HepG2 (cell line): ENCODE data around the gene CACNG7. TPM values are rescaled to one million over a fixed set of nuclear protein-coding genes. Genes with fewer than 3 reads are reported as not detected.

Source experiments
- BCL6 ChIP-seq: IDR thresholded peaks from 2 replicates; pipeline ENCODE4 v1.6.1; 2016; ENCODE audit warnings: missing genetic modification reagents, missing compliant biosample characterization
- CREB3 ChIP-seq: sonication (generic); formaldehyde crosslinking; IDR thresholded peaks from 2 replicates; pipeline ENCODE4 v1.5.0; 2020; ENCODE audit warnings: missing genetic modification reagents
- E2F1 ChIP-seq: sonication (generic); formaldehyde crosslinking; IDR thresholded peaks from 2 replicates; pipeline ENCODE4 v1.5.0; 2020; ENCODE audit warnings: missing genetic modification reagents
- E2F2 ChIP-seq: sonication (generic); formaldehyde crosslinking; IDR thresholded peaks from 2 replicates; pipeline ENCODE4 v1.4.0; 2020; ENCODE audit warnings: missing genetic modification reagents, borderline replicate concordance
- FOXJ3 ChIP-seq: sonication (generic); formaldehyde crosslinking; IDR thresholded peaks from 2 replicates; pipeline ENCODE4 v1.4.0; 2020; ENCODE audit warnings: missing genetic modification reagents, mild to moderate bottlenecking, borderline replicate concordance
- GMEB2 ChIP-seq: IDR thresholded peaks from 2 replicates; pipeline ENCODE4 v1.6.1; 2016; ENCODE audit warnings: missing biosample characterization, missing genetic modification reagents, low read depth
- HNF1A ChIP-seq, 2 experiments: sonication (generic) in 1 of 2; formaldehyde crosslinking in 1 of 2; IDR thresholded peaks; 2 replicates each; pipeline versions ENCODE4 v1.4.0 to v1.6.1; 2016 to 2020; ENCODE audit warnings: borderline replicate concordance in 1 of 2, low read depth in 1 of 2, mild to moderate bottlenecking in 1 of 2, missing genetic modification reagents in 1 of 2
- KLF13 ChIP-seq: sonication (generic); formaldehyde crosslinking; IDR thresholded peaks from 2 replicates; pipeline ENCODE4 v1.4.0; 2020; ENCODE audit warnings: mild to moderate bottlenecking, missing genetic modification reagents
- PBX3 ChIP-seq: sonication (generic); formaldehyde crosslinking; IDR thresholded peaks from 2 replicates; pipeline ENCODE4 v1.8.1; 2023; ENCODE audit warnings: missing genetic modification reagents, inconsistent platforms, borderline replicate concordance
- PTBP1 ChIP-seq: fragments of 200-400 bp; formaldehyde crosslinking; IDR thresholded peaks from 2 replicates; pipeline ENCODE4 v1.6.1; 2018; ENCODE audit warnings: low read length, low read depth; ENCODE audit not compliant: poor library complexity, severe bottlenecking
- RELA ChIP-seq: sonication (generic); formaldehyde crosslinking; IDR thresholded peaks from 2 replicates; pipeline ENCODE4 v1.4.0; 2020; ENCODE audit warnings: missing genetic modification reagents
- SP140L ChIP-seq: sonication (generic); formaldehyde crosslinking; IDR thresholded peaks from 2 replicates; pipeline ENCODE4 v1.4.0; 2020; ENCODE audit warnings: missing genetic modification reagents, borderline replicate concordance
- TBP ChIP-seq: sonication (generic); formaldehyde crosslinking; IDR thresholded peaks from 2 replicates; pipeline ENCODE4 v1.5.0; 2020; ENCODE audit warnings: missing genetic modification reagents
- ZNF367 ChIP-seq: sonication (generic); formaldehyde crosslinking; IDR thresholded peaks from 2 replicates; pipeline ENCODE4 v1.4.0; 2020; ENCODE audit warnings: missing genetic modification reagents, borderline replicate concordance
- ZNF839 ChIP-seq: sonication (generic); formaldehyde crosslinking; IDR thresholded peaks from 2 replicates; pipeline ENCODE4 v1.4.0; 2020; ENCODE audit warnings: missing genetic modification reagents, mild to moderate bottlenecking, borderline replicate concordance
- ZNF878 ChIP-seq: sonication (generic); formaldehyde crosslinking; IDR thresholded peaks from 2 replicates; pipeline ENCODE4 v1.8.1; 2023; ENCODE audit warnings: mild to moderate bottlenecking, missing genetic modification reagents, moderate library complexity
- polyA plus RNA-seq, 8 experiments: library from polyadenylated mRNA; depleted of rRNA in 3 of 8; stranded (reverse) in 7 of 8; unstranded in 1 of 8; fragments of >200 nt; fragmentation: Illumina TruSeq in 4 of 8; extraction: Trizol in 4 of 8; gene quantifications; 2 replicates each; pipeline versions ENCODE4 v1.2.1 to v1.2.3, GENCODE V29; 2011 to 2016; ENCODE audit warnings: low read depth in 4 of 8, missing spikeins in 1 of 8, mixed read lengths in 1 of 8; ENCODE audit not compliant: insufficient read depth in 1 of 8
- total RNA-seq, 5 experiments: library from RNA; depleted of rRNA; stranded (reverse); fragments of >200 nt; fragmentation: Illumina TruSeq; extraction: Trizol; gene quantifications; 2 replicates each; pipeline ENCODE4 v1.2.3, GENCODE V29; 2016; ENCODE audit warnings: low read depth in 1 of 5

The CACNG7 gene
- total and polyA plus RNA-seq, 2 of the 13 experiments (the other 11 are each of a cell fraction or from before 2014, with no cell fraction given) = not detected

- no peak for TF ChIP-seq PBX3
- TF ChIP-seq SP140L = no peak
- no peak for TF ChIP-seq ZNF839
- TF ChIP-seq GMEB2 (CRISPR knock-in tag) = no peak
- 0 out of 2 replicates have a peak, but pooled peaks have one; percentile 48 for TF ChIP-seq BCL6 (CRISPR knock-in tag)
- TF ChIP-seq ZNF367 (CRISPR knock-in tag) = no peak
- no peak for TF ChIP-seq PTBP1
- TF ChIP-seq E2F2 (CRISPR knock-in tag) = no peak
- TF ChIP-seq ZNF878 (CRISPR knock-in tag) = peak; percentile 54; the same call in 1 of the 2 replicates
- peak; percentile 96 for TF ChIP-seq FOXJ3 (CRISPR knock-in tag)
- no peak for TF ChIP-seq HNF1A (IDR thresholded peaks at IDR 0.05; ENCODE audit: low read depth)
- TF ChIP-seq HNF1A (CRISPR knock-in tag; IDR thresholded peaks at IDR 0.05; ENCODE audit: borderline replicate concordance) = peak; percentile 66; the same call in 1 of the 2 replicates
- no peak for TF ChIP-seq CREB3 (CRISPR knock-in tag)
- no peak for TF ChIP-seq E2F1 (CRISPR knock-in tag)
- no peak for TF ChIP-seq KLF13 (CRISPR knock-in tag)
- TF ChIP-seq RELA = no peak
- TF ChIP-seq TBP (CRISPR knock-in tag) = no peak
Observed at GRCh38 chr19:53867225-53868090, 41.6 kb upstream of the CACNG7 start, which contains the start of gene MYADM (continued).
